HG03064 (cell line): ENCODE results near the gene NDUFS2.
A peak's percentile ranks its signal among the peaks of the same experiment; 100 is the strongest.

Source experiments
- ATAC-seq: cut with Tn5 transposase; IDR thresholded peaks from one replicate; pipeline ENCODE4 v1.9.1; 2021; ENCODE audit warnings: low read depth; ENCODE audit not compliant: unreplicated experiment

The NDUFS2 gene

GRCh38 chr1:161171696-161172095 lies 30.5 kb upstream of the NDUFS2 start:
- no peak for ATAC-seq

- ATAC-seq = no peak
Observed at GRCh38 chr1:161172349-161172748, 29.8 kb upstream of the NDUFS2 start.

- no peak for ATAC-seq
Observed at GRCh38 chr1:161172776-161173376, 29.3 kb upstream of the NDUFS2 start.

GRCh38 chr1:161173711-161174110 lies 28.5 kb upstream of the NDUFS2 start:
- no peak for ATAC-seq

GRCh38 chr1:161174911-161175310 lies 27.3 kb upstream of the NDUFS2 start:
- ATAC-seq = no peak

GRCh38 chr1:161175771-161176453 lies 26.3 kb upstream of the NDUFS2 start:
- ATAC-seq = no peak

- ATAC-seq = no peak
Observed at GRCh38 chr1:161176468-161177111, 25.6 kb upstream of the NDUFS2 start.

GRCh38 chr1:161177112-161177935 lies 24.8 kb upstream of the NDUFS2 start, which contains the start of gene B4GALT3:
Gene B4GALT3 (minus strand): TSS chr1:161177507. CDS start chr1:161176060, 1,447 bp downstream.
- peak; percentile 67 for ATAC-seq

GRCh38 chr1:161177936-161178244 lies 24.3 kb upstream of the NDUFS2 start:
- no peak for ATAC-seq

GRCh38 chr1:161179698-161180097 lies 22.5 kb upstream of the NDUFS2 start:
- no peak for ATAC-seq

GRCh38 chr1:161180639-161181038 lies 21.5 kb upstream of the NDUFS2 start:
- ATAC-seq = no peak

GRCh38 chr1:161182214-161182613 lies 20.0 kb upstream of the NDUFS2 start:
- ATAC-seq = peak; percentile 48

GRCh38 chr1:161185282-161185682 lies 16.9 kb upstream of the NDUFS2 start:
- ATAC-seq = peak; percentile 56

- ATAC-seq = peak; percentile 23
Observed at GRCh38 chr1:161185732-161186311, 16.3 kb upstream of the NDUFS2 start.

- ATAC-seq = no peak
Observed at GRCh38 chr1:161187311-161187710, 14.9 kb upstream of the NDUFS2 start.

GRCh38 chr1:161188381-161188780 lies 13.8 kb upstream of the NDUFS2 start:
- no peak for ATAC-seq

- ATAC-seq = no peak
Observed at GRCh38 chr1:161189036-161189435, 13.1 kb upstream of the NDUFS2 start.

GRCh38 chr1:161190962-161191521 lies 11.1 kb upstream of the NDUFS2 start:
- ATAC-seq = no peak

- ATAC-seq = no peak
Observed at GRCh38 chr1:161191971-161192370, 10.2 kb upstream of the NDUFS2 start.
